GM21576 (cell line): Measurements from ENCODE around the gene XAGE3.
"Not testable (repeated sequence)": the region's sequence is repeated elsewhere in the genome, so short reads cannot be mapped to it uniquely, and the experiment has no call there.

Experiments
- ATAC-seq: cut with Tn5 transposase; IDR thresholded peaks from one replicate; pipeline ENCODE4 v1.9.1; 2021; ENCODE audit warnings: mild to moderate bottlenecking, moderate library complexity; ENCODE audit not compliant: unreplicated experiment

Gene XAGE3

GRCh38 chrX:52843619-52844018 is 24.3 kb downstream of the XAGE3 start:
- ATAC-seq = not testable (repeated sequence)

- no peak for ATAC-seq
These were observed 28.7 kb downstream of the XAGE3 start for GRCh38 chrX:52839137-52839536.

GRCh38 chrX:52830551-52830950 is 37.3 kb downstream of the XAGE3 start:
- ATAC-seq = no peak

GRCh38 chrX:52824608-52825007 is 43.3 kb downstream of the XAGE3 start:
- no peak for ATAC-seq

GRCh38 chrX:52821079-52821760 is 46.7 kb downstream of the XAGE3 start:
- ATAC-seq = no peak

GRCh38 chrX:52819788-52820187 is 48.1 kb downstream of the XAGE3 start:
- ATAC-seq = no peak
